Measurements from ENCODE around the gene PCDHGA1.
"Not testable (repeated sequence)": the region's sequence is repeated elsewhere in the genome, so short reads cannot be mapped to it uniquely, and the experiment has no call there.

The PCDHGA1 gene

GRCh38 chr5:141413540-141414069 lies 83.3 kb downstream of the PCDHGA1 start:
- Histone ChIP-seq H3K4me2 (peak overlapping the region; percentile 62 to 85 (median 76)), H3K27ac (no peak overlapping the region), H4K20me1 (no peaks in the 10 kb centered on the region), H3K4me1 (peaks cover 0 to 21% (median 10%) of the 10 kb centered on the region in 10 experiments; a peak in 14 of 20 replicates), H3K9me3 (replicated peaks in 1 of 11) (peaks cover 46 to 57% (median 49%) of the 10 kb centered on the region in 11 experiments), H3K4me3 (peak overlapping the region; percentile 53 to 69 (median 60)), H3K27me3 (peaks cover 16 to 41% (median 24%) of the 10 kb centered on the region in 11 experiments), H3K36me3 (peaks cover 0 to 10% (median 0%) of the 10 kb centered on the region in 11 experiments; a peak in 4 of 22 replicates), H3K9ac (peak overlapping the region in 10 of 11 experiments; percentile 49 to 72 (median 63); a peak in 12 of 22 replicates)
- no peak for TF ChIP-seq Cebpa-rat (IDR thresholded peaks at IDR 0.05)

GRCh38 chr5:141414548-141415274 lies 84.4 kb downstream of the PCDHGA1 start:
- peak overlapping the region; percentile 54 to 85 (median 71); a peak in 21 of 22 replicates for H3K4me2 ChIP-seq
- H3K27ac ChIP-seq, H4K20me1 ChIP-seq, H3K9ac ChIP-seq: not testable (repeated sequence)
- peaks cover 16 to 46% (median 29%) of the 10 kb centered on the region in 11 experiments for H3K27me3 ChIP-seq
- H3K4me1 ChIP-seq: peaks cover 0 to 21% (median 10%) of the 10 kb centered on the region in 10 experiments; a peak in 14 of 20 replicates
- peaks cover 46 to 57% (median 49%) of the 10 kb centered on the region in 11 experiments for H3K9me3 ChIP-seq (replicated peaks in 1 of 11)
- H3K4me3 ChIP-seq: peak overlapping the region in 6 of 10 experiments; percentile 9 to 41 (median 24); a peak in 2 of 20 replicates
- peaks cover 0 to 21% (median 10%) of the 10 kb centered on the region in 11 experiments; a peak in 11 of 22 replicates for H3K36me3 ChIP-seq

- H3K36me3 ChIP-seq: peaks cover 0 to 20% (median 13%) of the 10 kb centered on the region in 11 experiments; a peak in 11 of 22 replicates
- H3K4me3 ChIP-seq: peak overlapping the region in 8 of 10 experiments; percentile 9 to 45 (median 28); a peak in 4 of 20 replicates
- peak overlapping the region; percentile 54 to 75 (median 70) for H3K4me2 ChIP-seq
- not testable (repeated sequence) for H4K20me1 ChIP-seq, H3K9ac ChIP-seq, H3K27ac ChIP-seq
- peaks cover 46 to 57% (median 49%) of the 10 kb centered on the region in 11 experiments for H3K9me3 ChIP-seq (replicated peaks in 1 of 11)
- peaks cover 0 to 21% (median 10%) of the 10 kb centered on the region in 10 experiments; a peak in 14 of 20 replicates for H3K4me1 ChIP-seq
- peaks cover 16 to 49% (median 32%) of the 10 kb centered on the region in 11 experiments for H3K27me3 ChIP-seq
Measured at GRCh38 chr5:141415275-141415618, 84.9 kb downstream of the PCDHGA1 start.

- peak within 1 kb of the TSS in 9 of 11 experiments; percentile 9 to 47 (median 26); a peak in 7 of 22 replicates for H3K4me2 ChIP-seq
- H3K9me3 ChIP-seq (replicated peaks in 1 of 11): peaks cover 67 to 80% (median 71%) of the 10 kb centered on the region in 11 experiments
- H3K4me3 ChIP-seq: peak within 1 kb of the TSS; percentile 37 to 60 (median 44); a peak in 17 of 20 replicates
- H3K9ac ChIP-seq, H3K27ac ChIP-seq, H4K20me1 ChIP-seq: not testable (repeated sequence)
- H3K27me3 ChIP-seq: peaks cover 24 to 68% (median 53%) of the 10 kb centered on the region in 11 experiments
- peaks cover 0 to 39% (median 27%) of the 10 kb centered on the region in 11 experiments; a peak in 14 of 22 replicates for H3K36me3 ChIP-seq
- H3K4me1 ChIP-seq: peaks cover 0 to 21% (median 10%) of the 10 kb centered on the region in 10 experiments; a peak in 14 of 20 replicates
Measured at GRCh38 chr5:141417494-141418172, 87.3 kb downstream of the PCDHGA1 start, which contains the start of gene PCDHGB7. Gene PCDHGB7 (plus strand): TSS chr5:141417677. CDS start chr5:141417860, 183 bp downstream.

- TF ChIP-seq Cebpa-rat (IDR thresholded peaks at IDR 0.05): no peak
- peak overlapping the region in 4 of 10 experiments; percentile 23 to 48 (median 37); a peak in 3 of 20 replicates for H3K4me3 ChIP-seq
- no peak overlapping the region for H3K4me2 ChIP-seq
- no peak overlapping the region for H3K27ac ChIP-seq
- peaks cover 73 to 82% (median 76%) of the 10 kb centered on the region in 11 experiments for H3K9me3 ChIP-seq (replicated peaks in 1 of 11)
- H3K36me3 ChIP-seq: peaks cover 0 to 47% (median 27%) of the 10 kb centered on the region in 11 experiments; a peak in 14 of 22 replicates
- no peaks in the 10 kb centered on the region for H4K20me1 ChIP-seq
- H3K4me1 ChIP-seq: peaks cover 0 to 16% (median 7%) of the 10 kb centered on the region in 10 experiments; a peak in 13 of 20 replicates
- no peak overlapping the region for H3K9ac ChIP-seq
- peaks cover 14 to 54% (median 43%) of the 10 kb centered on the region in 11 experiments for H3K27me3 ChIP-seq
Measured at GRCh38 chr5:141419074-141419880, 89.0 kb downstream of the PCDHGA1 start.

- H3K4me1 ChIP-seq: peaks cover 0 to 3% (median 0%) of the 10 kb centered on the region in 10 experiments; a peak in 2 of 20 replicates
- no peak within 1 kb of the TSS for H3K9ac ChIP-seq
- TF ChIP-seq Cebpa-rat (IDR thresholded peaks at IDR 0.05): no peak
Measured at GRCh38 chr5:141420855-141421488, 90.7 kb downstream of the PCDHGA1 start, which contains the start of gene PCDHGA11. Gene PCDHGA11 (plus strand): TSS chr5:141421051. CDS start chr5:141421228, 177 bp downstream.

GRCh38 chr5:141421489-141421855 lies 91.2 kb downstream of the PCDHGA1 start:
- peaks cover 8 to 42% (median 31%) of the 10 kb centered on the region in 11 experiments; a peak in 20 of 22 replicates for H3K27me3 ChIP-seq
- H3K4me1 ChIP-seq: no peaks in the 10 kb centered on the region
- no peak overlapping the region for H3K4me2 ChIP-seq
- no peaks in the 10 kb centered on the region for H4K20me1 ChIP-seq
- H3K4me3 ChIP-seq: peak overlapping the region in 4 of 10 experiments; percentile 14 to 35 (median 16); a peak in 1 of 20 replicates
- peaks cover 63 to 81% (median 70%) of the 10 kb centered on the region in 11 experiments for H3K9me3 ChIP-seq (replicated peaks in 1 of 11)
- H3K36me3 ChIP-seq: peaks cover 0 to 55% (median 31%) of the 10 kb centered on the region in 11 experiments; a peak in 14 of 22 replicates
- TF ChIP-seq Cebpa-rat (IDR thresholded peaks at IDR 0.05): no peak
- no peak overlapping the region for H3K27ac ChIP-seq
- H3K9ac ChIP-seq: no peak overlapping the region

More at GRCh38 chr5:141420855-141421488, 90.7 kb downstream of the PCDHGA1 start, which contains the start of gene PCDHGA11:
- H3K27me3 ChIP-seq: peaks cover 8 to 42% (median 31%) of the 10 kb centered on the region in 11 experiments; a peak in 20 of 22 replicates
- no peaks in the 10 kb centered on the region for H4K20me1 ChIP-seq
- H3K4me2 ChIP-seq: no peak within 1 kb of the TSS
- H3K4me3 ChIP-seq: peak within 1 kb of the TSS in 6 of 10 experiments; percentile 2 to 35 (median 16); a peak in 4 of 20 replicates
- H3K36me3 ChIP-seq: peaks cover 0 to 51% (median 27%) of the 10 kb centered on the region in 11 experiments; a peak in 14 of 22 replicates
- peaks cover 63 to 77% (median 70%) of the 10 kb centered on the region in 11 experiments for H3K9me3 ChIP-seq (replicated peaks in 1 of 11)
- no peak within 1 kb of the TSS for H3K27ac ChIP-seq
